GM12878 (cell line): Measurements from ENCODE around the gene IL19. TPM values are rescaled to one million over a fixed set of nuclear protein-coding genes. Genes with fewer than 3 reads are reported as not detected.

Experiments used
- ATAC-seq: fragments of 200-7000 bp; cut with Tn5 transposase; 3 replicates; pipeline ENCODE4 v1.9.1; 2020; ENCODE audit warnings: mild to moderate bottlenecking, moderate library complexity
- BruUV-seq: library from RNA; stranded (reverse); fragments of 400-500 nt; replicated peaks from 2 replicates; lab custom pipeline; 2021; lab: Mats Ljungman, UMichigan
- CTCF ChIA-PET: fragments of 300-600 bp; sonication (Branson Sonifier 250); formaldehyde crosslinking; extraction: SDS; loops from one replicate; lab custom pipeline; 2021; ENCODE audit warnings: inconsistent platforms; lab: Yijun Ruan, JAX
- POLR2A ChIA-PET: fragments of 350-600 bp; formaldehyde crosslinking; extraction: SDS; loops from one replicate; lab custom pipeline; 2021; ENCODE audit warnings: inconsistent platforms; lab: Charles Lee
- RAD21 ChIA-PET: fragments of 300-600 bp; sonication (Branson Sonifier 250); formaldehyde crosslinking; loops from one replicate; lab custom pipeline; 2023; ENCODE audit warnings: antibody characterized with exemption; ENCODE audit not compliant: unreplicated experiment; lab: Charles Lee
- SMC1A ChIA-PET: fragments of 300-600 bp; sonication (Branson Sonifier 250); formaldehyde crosslinking; loops from one replicate; lab custom pipeline; 2023; ENCODE audit not compliant: unreplicated experiment, uncharacterized antibody; lab: Charles Lee
- DNase-seq: peaks from one replicate; pipeline ENCODE4 v3.0.0-alpha.2; 2011; ENCODE audit warnings: low read depth, low spot score
- FAIRE-seq: peaks from 3 replicates; lab custom pipeline; 2011; peaks lifted over from hg19 to GRCh38; lab: Jason Lieb, UNC
- H2AFZ ChIP-seq: 2 replicates; pipeline ENCODE4 v1.6.0; 2011; ENCODE audit warnings: low read depth, low read length, control low read depth; ENCODE audit not compliant: control insufficient read depth
- H3K27ac ChIP-seq: 2 replicates; pipeline ENCODE4 v1.5.1; 2011; ENCODE audit warnings: control low read depth; ENCODE audit not compliant: control insufficient read depth, insufficient read depth
- H3K27me3 ChIP-seq, 2 experiments: replicated peaks in 1 of 2; 2 replicates each; pipeline versions ENCODE4 v1.6.0 to v1.6.1; 2011; ENCODE audit warnings: low read length in 1 of 2; ENCODE audit not compliant: control insufficient read depth in 2 of 2, insufficient read depth in 2 of 2
- H3K36me3 ChIP-seq, 2 experiments: 2 replicates each; pipeline ENCODE4 v1.5.1; 2011; ENCODE audit warnings: low read length in 1 of 2; ENCODE audit not compliant: control insufficient read depth in 2 of 2, insufficient read depth in 2 of 2
- H3K4me1 ChIP-seq: 2 replicates; pipeline ENCODE4 v1.6.1; 2011; ENCODE audit warnings: mild to moderate bottlenecking, low read length, moderate library complexity, mixed read lengths; ENCODE audit not compliant: control insufficient read depth, insufficient read depth
- H3K4me2 ChIP-seq: 2 replicates; pipeline ENCODE4 v1.6.0; 2011; ENCODE audit warnings: control low read depth; ENCODE audit not compliant: control insufficient read depth, insufficient read depth
- H3K4me3 ChIP-seq: fragments of 200-600 bp; sonication (generic); 2 replicates; pipeline ENCODE4 v1.5.1; 2016
- H3K79me2 ChIP-seq: 2 replicates; pipeline ENCODE4 v1.6.0; 2011; ENCODE audit warnings: low read length; ENCODE audit not compliant: control insufficient read depth, insufficient read depth
- H3K9ac ChIP-seq: 2 replicates; pipeline ENCODE4 v1.8.0; 2011; ENCODE audit warnings: low read length, control low read depth, mixed read lengths; ENCODE audit not compliant: control insufficient read depth, insufficient read depth
- H3K9me3 ChIP-seq: replicated peaks from 3 replicates; pipeline ENCODE4 v1.5.1; 2011; ENCODE audit warnings: mild to moderate bottlenecking, low read length; ENCODE audit not compliant: control insufficient read depth, insufficient read depth
- H4K20me1 ChIP-seq: 2 replicates; pipeline ENCODE4 v1.6.0; 2011; ENCODE audit not compliant: control insufficient read depth, insufficient read depth
- BCL3 ChIP-seq: IDR thresholded peaks from 2 replicates; pipeline ENCODE4 v1.6.1; 2011; ENCODE audit warnings: borderline replicate concordance, low read depth, mild to moderate bottlenecking, moderate library complexity, low read length; ENCODE audit not compliant: insufficient read depth, poor library complexity, severe bottlenecking
- CHD2 ChIP-seq: IDR thresholded peaks from 2 replicates; pipeline ENCODE4 v1.6.1; 2011; ENCODE audit warnings: low read depth, low read length, improper control_type of control experiment, borderline replicate concordance
- DPF2 ChIP-seq: fragments of 450-650 bp; IDR thresholded peaks from 2 replicates; pipeline ENCODE4 v1.6.1; 2017; ENCODE audit warnings: mild to moderate bottlenecking
- EED ChIP-seq: sonication (generic); IDR thresholded peaks from 2 replicates; pipeline ENCODE4 v1.6.1; 2016; ENCODE audit warnings: antibody characterized with exemption, low read depth
- EGR1 ChIP-seq, 2 experiments: IDR thresholded peaks; 1 replicate in 1 of 2; 2 replicates in 1 of 2; pipeline ENCODE4 v1.6.1; 2011 to 2012; ENCODE audit warnings: low read depth in 2 of 2, low read length in 2 of 2, borderline replicate concordance in 1 of 2, mild to moderate bottlenecking in 1 of 2, moderate library complexity in 1 of 2
- FOXM1 ChIP-seq: IDR thresholded peaks from 2 replicates; pipeline ENCODE4 v1.6.1; 2012; ENCODE audit warnings: low read depth, mild to moderate bottlenecking, inconsistent platforms, low read length, moderate library complexity
- KAT2A ChIP-seq: conservative IDR thresholded peaks from 2 replicates; pipeline ENCODE4 v1.6.1; 2011; ENCODE audit warnings: low read depth, low read length; ENCODE audit not compliant: control insufficient read depth
- NR2C1 ChIP-seq: fragments of 450-650 bp; IDR thresholded peaks from 2 replicates; pipeline ENCODE4 v1.6.1; 2017; ENCODE audit warnings: antibody characterized with exemption, mild to moderate bottlenecking, moderate library complexity
- NR2F1 ChIP-seq: fragments of 450-650 bp; conservative IDR thresholded peaks from 2 replicates; pipeline ENCODE4 v1.6.1; 2017; ENCODE audit warnings: mild to moderate bottlenecking
- POLR2AphosphoS2 ChIP-seq: IDR thresholded peaks from 2 replicates; pipeline ENCODE4 v1.6.1; 2011; ENCODE audit warnings: low read depth, mild to moderate bottlenecking, low read length, improper control_type of control experiment, moderate library complexity
- RCOR1 ChIP-seq: conservative IDR thresholded peaks from 2 replicates; pipeline ENCODE4 v1.6.1; 2012; ENCODE audit warnings: low read depth, low read length, improper control_type of control experiment
- SMC3 ChIP-seq: IDR thresholded peaks from 2 replicates; pipeline ENCODE4 v1.6.1; 2011; ENCODE audit warnings: low read length, improper control_type of control experiment, borderline replicate concordance
- SREBF1 ChIP-seq: IDR thresholded peaks from 2 replicates; pipeline ENCODE4 v1.6.1; 2012; ENCODE audit warnings: mild to moderate bottlenecking, low read length
- TCF3 ChIP-seq: IDR thresholded peaks from 2 replicates; pipeline ENCODE4 v1.6.1; 2012; ENCODE audit warnings: low read depth, mild to moderate bottlenecking, low read length, borderline replicate concordance; ENCODE audit not compliant: insufficient read depth
- ZBTB4 ChIP-seq: fragments of 450-650 bp; formaldehyde crosslinking; IDR thresholded peaks from 2 replicates; pipeline ENCODE4 v1.4.0; 2022; ENCODE audit warnings: mild to moderate bottlenecking, moderate library complexity
- ZNF384 ChIP-seq: IDR thresholded peaks from 2 replicates; pipeline ENCODE4 v1.6.1; 2012; ENCODE audit warnings: low read depth, mild to moderate bottlenecking, low read length, improper control_type of control experiment, borderline replicate concordance
- WGBS: methylation state at CpG from one replicate; pipeline ENCODE4 v1.1.6; 2016; ENCODE audit warnings: low lambda C conversion rate; ENCODE audit not compliant: insufficient replicate concordance, insufficient coverage; ENCODE audit errors: missing lambda C conversion rate; 5-methylcytosine and 5-hydroxymethylcytosine counted together
- in situ Hi-C: fragments of 300-500 bp; cut with MboI; formaldehyde crosslinking; loops from 9 replicates; pipeline ENCODE4 v1.14.3; 2018; ENCODE audit warnings: mixed read lengths
- intact Hi-C: fragments of 100-400 bp; cut with micrococcal nuclease; formaldehyde crosslinking; loops from one replicate; pipeline ENCODE4 v1.14.2; 2022; ENCODE audit not compliant: unreplicated experiment
- polyA plus RNA-seq, 11 experiments: library from polyadenylated mRNA; depleted of rRNA in 4 of 11; unstranded in 6 of 11; stranded (reverse) in 5 of 11; fragments of >200 nt; fragmentation: Nextera tagmentation in 4 of 11; fragmentation: Illumina TruSeq in 1 of 11; extraction: Ambion mirVana in 4 of 11; extraction: Trizol in 1 of 11; gene quantifications; 1 replicate in 1 of 11; 2 replicates in 10 of 11; pipeline versions ENCODE4 v1.2.1 to v1.2.3, GENCODE V29; 2011 to 2016; ENCODE audit warnings: inconsistent platforms in 2 of 11, missing spikeins in 2 of 11, low read depth in 1 of 11
- total RNA-seq, 4 experiments: library from RNA; depleted of rRNA in 3 of 4; stranded (reverse); fragments of >200 nt in 3 of 4; fragmentation: Illumina TruSeq in 1 of 4; extraction: Trizol in 1 of 4; gene quantifications; 2 replicates each; pipeline versions ENCODE4 v1.2.1 to v1.2.3, GENCODE V29; 2013 to 2021

Gene IL19
- total and polyA plus RNA-seq, 10 of the 15 experiments (the other 5 are each of a cell fraction or from before 2014, with no cell fraction given): 0.10 to 0.73 (median 0.28) TPM; not detected in 6

GRCh38 chr1:206854401-206855129 lies 84.0 kb downstream of the IL19 start (continued):
- no peak for TF ChIP-seq ZNF384
- TF ChIP-seq SREBF1: no peak
- TF ChIP-seq POLR2AphosphoS2: no peak
- no peak for TF ChIP-seq EGR1 (IDR thresholded peaks at IDR 0.05; ENCODE audit: borderline replicate concordance in 1 of 2, low read depth in 2 of 2, low read length in 2 of 2)
- TF ChIP-seq RCOR1: no peak

- FAIRE-seq (no peak), ATAC-seq (no peak), DNase-seq (no peak)
- H3K27ac ChIP-seq: no peak overlapping the region
- no peak overlapping the region for H3K4me2 ChIP-seq
- in situ Hi-C loops: no loop called here
- no TSS peak for BruUV-seq
- H3K79me2 ChIP-seq: no peaks in the 10 kb centered on the region
- CTCF ChIA-PET: interaction anchor here (0.9 to 6.8 kb wide), 7 partner anchors 9 to 126 kb away, joined by 3 to 52 read pairs (median 5); partner anchors contain the start of gene IL20
- H3K9ac ChIP-seq: no peak overlapping the region
- intact Hi-C loops: loop anchor here (2.0 kb wide), 1 partner anchor 127 kb away; no protein-coding TSS in a partner anchor
- H3K36me3 ChIP-seq: no peaks in the 10 kb centered on the region
- H3K9me3 ChIP-seq: no peaks in the 10 kb centered on the region; the same call in 1 of the 3 replicates
- SMC1A ChIA-PET: interaction anchor here (0.8 to 1.5 kb wide), 5 partner anchors 11 to 80 kb away, joined by 3 to 4 read pairs (median 3); no protein-coding TSS in a partner anchor
- 76% methylated on average over 2 of the region's 2 CpGs for WGBS
- TF ChIP-seq FOXM1 (no peak), ZBTB4 (CRISPR knock-in tag) (no peak), TCF3 (no peak), SMC3 (no peak), EED (no peak), CHD2 (no peak), DPF2 (no peak), KAT2A (no peak), NR2C1 (no peak), NR2F1 (no peak), BCL3 (no peak)
- TF ChIP-seq, all 136 proteins: peak for 0
- Histone ChIP-seq H3K4me1 (no peaks in the 10 kb centered on the region), H4K20me1 (no peaks in the 10 kb centered on the region), H3K4me3 (no peak overlapping the region), H3K27me3 (no peaks in the 10 kb centered on the region; a peak in 1 of 4 replicates), H2AFZ (no peak overlapping the region)
- RAD21 ChIA-PET: interaction anchor here (1.4 kb wide), 1 partner anchor 57 kb away, joined by 5 read pairs; no protein-coding TSS in a partner anchor
- POLR2A ChIA-PET: no interaction called here
Measured at GRCh38 chr1:206855859-206856258, 85.3 kb downstream of the IL19 start.
